Neural progenitor cell (in vitro differentiated cells): ENCODE measurements around the gene ADH4. TPM values are rescaled to one million over a fixed set of nuclear protein-coding genes. Genes with fewer than 3 reads are reported as not detected.
"Not testable (repeated sequence)": the region's sequence is repeated elsewhere in the genome, so short reads cannot be mapped to it uniquely, and the experiment has no call there.

Source experiments
- DNase-seq: peaks from one replicate; pipeline ENCODE4 v3.0.0-alpha.2; 2016; ENCODE audit warnings: low spot score
- H2AFZ ChIP-seq: fragments of 200-600 bp; sonication (generic); replicated peaks from 2 replicates; pipeline ENCODE4 v1.6.1; 2016; ENCODE audit warnings: antibody characterized with exemption
- H3F3A ChIP-seq: fragments of 200-600 bp; sonication (generic); 2 replicates; pipeline ENCODE4 v1.6.1; 2016; ENCODE audit warnings: antibody characterized with exemption, low read depth
- H3K27ac ChIP-seq: fragments of 200-600 bp; sonication (generic); 2 replicates; pipeline ENCODE4 v1.5.1; 2016; ENCODE audit warnings: mild to moderate bottlenecking
- H3K27me3 ChIP-seq: fragments of 200-600 bp; sonication (generic); 2 replicates; pipeline ENCODE4 v1.6.1; 2016; ENCODE audit warnings: mild to moderate bottlenecking, moderate library complexity
- H3K36me3 ChIP-seq: fragments of 200-600 bp; sonication (generic); 2 replicates; pipeline ENCODE4 v1.5.1; 2016
- H3K4me1 ChIP-seq: fragments of 200-600 bp; sonication (generic); 2 replicates; pipeline ENCODE4 v1.6.1; 2016; ENCODE audit warnings: mixed run types
- H3K4me2 ChIP-seq: fragments of 200-600 bp; sonication (generic); 2 replicates; pipeline ENCODE4 v1.6.1; 2016
- H3K4me3 ChIP-seq: fragments of 200-600 bp; sonication (generic); 2 replicates; pipeline ENCODE4 v1.5.1; 2016
- H3K79me2 ChIP-seq: fragments of 200-600 bp; sonication (generic); 2 replicates; pipeline ENCODE4 v1.6.1; 2016; ENCODE audit warnings: low read depth
- H3K9ac ChIP-seq: fragments of 200-600 bp; sonication (generic); 2 replicates; pipeline ENCODE4 v1.6.1; 2016
- H3K9me3 ChIP-seq: fragments of 200-600 bp; sonication (generic); 2 replicates; pipeline ENCODE4 v1.5.1; 2016; ENCODE audit warnings: low read depth
- H4K20me1 ChIP-seq: fragments of 200-600 bp; sonication (generic); 2 replicates; pipeline ENCODE4 v1.6.1; 2016; ENCODE audit warnings: low read depth
- H3K27ac Mint-ChIP-seq: 3 replicates; pipeline ENCODE4 v1.8.0; 2021; ENCODE audit warnings: mixed read lengths
- H3K27me3 Mint-ChIP-seq: 2 replicates; pipeline ENCODE4 v1.8.0; 2022; ENCODE audit warnings: low read depth, mild to moderate bottlenecking, inconsistent platforms, moderate library complexity, mixed read lengths; ENCODE audit not compliant: insufficient read depth
- H3K36me3 Mint-ChIP-seq: 3 replicates; pipeline ENCODE4 v1.8.0; 2021; ENCODE audit warnings: mixed read lengths
- H3K4me1 Mint-ChIP-seq: 3 replicates; pipeline ENCODE4 v1.8.0; 2021; ENCODE audit warnings: mixed read lengths
- H3K4me3 Mint-ChIP-seq: 3 replicates; pipeline ENCODE4 v1.8.0; 2021; ENCODE audit warnings: mild to moderate bottlenecking, moderate library complexity, mixed read lengths
- H3K9me3 Mint-ChIP-seq: 3 replicates; pipeline ENCODE4 v1.8.0; 2020; ENCODE audit warnings: mixed read lengths
- CTCF ChIP-seq: fragments of 200-600 bp; sonication (generic); IDR thresholded peaks from 2 replicates; pipeline ENCODE4 v1.5.1; 2017; ENCODE audit warnings: antibody characterized with exemption, mild to moderate bottlenecking
- EZH2 ChIP-seq: fragments of 200-600 bp; sonication (generic); IDR thresholded peaks from 2 replicates; pipeline ENCODE4 v1.6.1; 2017; ENCODE audit warnings: antibody characterized with exemption, mild to moderate bottlenecking, moderate library complexity
- EZH2phosphoT487 ChIP-seq: fragments of 200-600 bp; sonication (generic); IDR thresholded peaks from 2 replicates; pipeline ENCODE4 v1.6.1; 2017; ENCODE audit warnings: antibody characterized with exemption
- total RNA-seq: library from RNA; depleted of rRNA; stranded (reverse); fragments of >200 nt; gene quantifications from 2 replicates; pipeline ENCODE4 v1.2.3, GENCODE V29; 2015; ENCODE audit warnings: low replicate concordance

The ADH4 gene
- total RNA-seq, 1 donor from 2014 or later, result not detected

- Mint-ChIP-seq H3K4me3 (peak overlapping the region; percentile 96), H3K36me3 (peaks cover 15% of the 10 kb centered on the region), H3K4me1 (peaks cover 35% of the 10 kb centered on the region), H3K27me3 (peaks cover 2% of the 10 kb centered on the region), H3K27ac (peak overlapping the region; percentile 96), H3K9me3 (peaks cover 2% of the 10 kb centered on the region)
- TF ChIP-seq CTCF, result no peak
- TF ChIP-seq EZH2, result no peak
- TF ChIP-seq EZH2phosphoT487, result no peak
- H3F3A ChIP-seq, result peaks cover 8% of the 10 kb centered on the region
- peak overlapping the region; percentile 82 for H3K4me3 ChIP-seq
- peak; percentile 64 for DNase-seq
- H3K79me2 ChIP-seq, result peaks cover 80% of the 10 kb centered on the region
- H3K9ac ChIP-seq, result peak overlapping the region; percentile 76
- peaks cover 13% of the 10 kb centered on the region for H3K4me1 ChIP-seq
- no peaks in the 10 kb centered on the region for H3K27me3 ChIP-seq
- H3K9me3 ChIP-seq, result no peaks in the 10 kb centered on the region
- peaks cover 15% of the 10 kb centered on the region for H3K36me3 ChIP-seq
- H4K20me1 ChIP-seq, result peaks cover 14% of the 10 kb centered on the region
- no peak overlapping the region for H2AFZ ChIP-seq
- peak overlapping the region; percentile 96 for H3K4me2 ChIP-seq
- H3K27ac ChIP-seq, result peak overlapping the region; percentile 95
Measured at GRCh38 chr4:99088023-99088449, 56.1 kb downstream of the ADH4 start.

GRCh38 chr4:99084595-99084994, 59.5 kb downstream of the ADH4 start:
- Histone ChIP-seq H3F3A (peaks cover 8% of the 10 kb centered on the region), H4K20me1 (peaks cover 32% of the 10 kb centered on the region), H3K4me1 (no peaks in the 10 kb centered on the region), H3K79me2 (peaks cover 80% of the 10 kb centered on the region), H3K4me3 (no peak overlapping the region), H3K27me3 (no peaks in the 10 kb centered on the region), H3K9me3 (no peaks in the 10 kb centered on the region), H2AFZ (no peak overlapping the region), H3K9ac (no peak overlapping the region), H3K27ac (no peak overlapping the region), H3K36me3 (peaks cover 25% of the 10 kb centered on the region), H3K4me2 (no peak overlapping the region)
- Mint-ChIP-seq H3K4me3 (no peak overlapping the region), H3K9me3 (no peaks in the 10 kb centered on the region), H3K36me3 (peaks cover 33% of the 10 kb centered on the region), H3K27me3 (no peaks in the 10 kb centered on the region), H3K4me1 (peaks cover 18% of the 10 kb centered on the region), H3K27ac (no peak overlapping the region)
- no peak for TF ChIP-seq EZH2
- no peak for TF ChIP-seq CTCF
- TF ChIP-seq EZH2phosphoT487, result no peak
- DNase-seq, result no peak

- Mint-ChIP-seq H3K4me3 (no peak overlapping the region), H3K4me1 (peaks cover 8% of the 10 kb centered on the region), H3K27me3 (no peaks in the 10 kb centered on the region), H3K27ac (no peak overlapping the region), H3K36me3 (peaks cover 40% of the 10 kb centered on the region), H3K9me3 (no peaks in the 10 kb centered on the region)
- peaks cover 50% of the 10 kb centered on the region for H4K20me1 ChIP-seq
- no peaks in the 10 kb centered on the region for H3K9me3 ChIP-seq
- H3K36me3 ChIP-seq, result peaks cover 39% of the 10 kb centered on the region
- H3K4me1 ChIP-seq, result no peaks in the 10 kb centered on the region
- no peak overlapping the region for H3K27ac ChIP-seq
- no peak for DNase-seq
- no peak overlapping the region for H3K9ac ChIP-seq
- no peak overlapping the region for H3K4me2 ChIP-seq
- no peaks in the 10 kb centered on the region for H3F3A ChIP-seq
- no peak overlapping the region for H2AFZ ChIP-seq
- peaks cover 77% of the 10 kb centered on the region for H3K79me2 ChIP-seq
- TF ChIP-seq EZH2 (no peak), EZH2phosphoT487 (no peak), CTCF (no peak)
- H3K4me3 ChIP-seq, result no peak overlapping the region
- no peaks in the 10 kb centered on the region for H3K27me3 ChIP-seq
Measured at GRCh38 chr4:99082192-99082591, 61.9 kb downstream of the ADH4 start.

GRCh38 chr4:99080869-99081268, 63.2 kb downstream of the ADH4 start:
- not testable (repeated sequence) for H3K4me3 Mint-ChIP-seq, H3K27ac Mint-ChIP-seq, H3F3A ChIP-seq, H3K27me3 Mint-ChIP-seq, H3K4me1 ChIP-seq, H3K9me3 Mint-ChIP-seq, H3K9me3 ChIP-seq, H3K9ac ChIP-seq, H3K4me1 Mint-ChIP-seq, DNase-seq, H3K4me2 ChIP-seq, H3K27me3 ChIP-seq, H2AFZ ChIP-seq, H3K4me3 ChIP-seq, H3K27ac ChIP-seq
- Histone ChIP-seq H3K36me3 (peaks cover 49% of the 10 kb centered on the region), H4K20me1 (peaks cover 46% of the 10 kb centered on the region), H3K79me2 (peaks cover 64% of the 10 kb centered on the region)
- peaks cover 43% of the 10 kb centered on the region for H3K36me3 Mint-ChIP-seq
